ENCODE results near the gene LMO2.

- no peak for TF ChIP-seq CTCF (IDR thresholded peaks at IDR 0.05)
- TF ChIP-seq POLR2A (IDR thresholded peaks at IDR 0.05), result no peak
Measured at GRCh38 chr11:33866936-33867335, 24.9 kb downstream of the LMO2 start.
